Left ventricle myocardium superior (tissue), 1 donor: ENCODE data around the gene CEACAM4. TPM values are rescaled to one million over a fixed set of nuclear protein-coding genes. Genes with fewer than 3 reads are reported as not detected.
"Not testable (repeated sequence)": the region's sequence is repeated elsewhere in the genome, so short reads cannot be mapped to it uniquely, and the experiment has no call there.

Experiments
- ATAC-seq: fragments of 200-7000 bp; cut with Tn5 transposase; one replicate; pipeline ENCODE4 v1.9.1; 2020; ENCODE audit warnings: mild to moderate bottlenecking, moderate library complexity
- DNase-seq: peaks from one replicate; pipeline ENCODE4 v3.0.0-alpha.2; 2020
- intact Hi-C: fragments of 100-400 bp; cut with micrococcal nuclease; formaldehyde crosslinking; loops from one replicate; pipeline ENCODE4 v1.11.0; 2022
- total RNA-seq: library from RNA; stranded (reverse); fragmentation: NEBNext Ultra II Directional; extraction: Animal tissue kit (Norgen Biotek cat#: 25700); gene quantifications from one replicate; pipeline ENCODE4 v1.2.1, GENCODE V29; 2021
- donor health status: DM: no; HTN: yes; CAD: no; lungs with severe emphysema.

The CEACAM4 gene
- total RNA-seq, 1 donor from 2014 or later: 0.52 TPM

GRCh38 chr19:41587838-41588210 is 39.0 kb downstream of the CEACAM4 start:
- intact Hi-C loops: no loop called here
- DNase-seq (no peak), ATAC-seq (no peak)

- intact Hi-C loops: no loop called here
- no peak for ATAC-seq
Measured at GRCh38 chr19:41587101-41587837, 39.6 kb downstream of the CEACAM4 start.

GRCh38 chr19:41586064-41586463 is 40.8 kb downstream of the CEACAM4 start:
- DNase-seq: no peak
- ATAC-seq: no peak
- intact Hi-C loops: no loop called here

More at GRCh38 chr19:41587101-41587837, 39.6 kb downstream of the CEACAM4 start:
- no peak for DNase-seq

GRCh38 chr19:41584931-41585330 is 41.9 kb downstream of the CEACAM4 start:
- DNase-seq (no peak), ATAC-seq (no peak)
- intact Hi-C loops: no loop called here

GRCh38 chr19:41584260-41584810 is 42.5 kb downstream of the CEACAM4 start:
- intact Hi-C loops: no loop called here
- no peak for ATAC-seq

GRCh38 chr19:41582577-41583182 is 44.2 kb downstream of the CEACAM4 start:
- intact Hi-C loops, ATAC-seq, DNase-seq: not testable (repeated sequence)

More at GRCh38 chr19:41584260-41584810, 42.5 kb downstream of the CEACAM4 start:
- DNase-seq: no peak

GRCh38 chr19:41581068-41581467 is 45.8 kb downstream of the CEACAM4 start:
- DNase-seq, intact Hi-C loops, ATAC-seq: not testable (repeated sequence)

- ATAC-seq: no peak
- no peak for DNase-seq
- intact Hi-C loops: no loop called here
Measured at GRCh38 chr19:41578886-41579285, 48.0 kb downstream of the CEACAM4 start.

- intact Hi-C loops: no loop called here
- DNase-seq (no peak), ATAC-seq (no peak)
Measured at GRCh38 chr19:41577833-41578232, 49.0 kb downstream of the CEACAM4 start.

GRCh38 chr19:41577144-41577830 is 49.6 kb downstream of the CEACAM4 start:
- ATAC-seq: no peak
- DNase-seq: no peak
- intact Hi-C loops: no loop called here

GRCh38 chr19:41575998-41576397 is 50.9 kb downstream of the CEACAM4 start, which contains the start of gene CEACAM21:
CEACAM21 (plus strand) TSS chr19:41576166; CDS start chr19:41576275, 109 bp downstream.
- ATAC-seq: peak; percentile 91
- DNase-seq: peak; percentile 64
- intact Hi-C loops: no loop called here

GRCh38 chr19:41570639-41571112 is 56.2 kb downstream of the CEACAM4 start:
- intact Hi-C loops: no loop called here
- DNase-seq: peak; percentile 92
- peak; percentile 91 for ATAC-seq

- intact Hi-C loops: no loop called here
- no peak for ATAC-seq
- DNase-seq: no peak
Measured at GRCh38 chr19:41570179-41570578, 56.7 kb downstream of the CEACAM4 start.

- no peak for DNase-seq
- intact Hi-C loops: loop anchor here (10.0 kb wide), 1 partner anchor 115 kb away; no protein-coding TSS in a partner anchor
- ATAC-seq: no peak
Measured at GRCh38 chr19:41569481-41570150, 57.3 kb downstream of the CEACAM4 start.

Other genes starting within 250 kb of the CEACAM4 start
- gene EXOSC5, start 229.7 kb downstream of the CEACAM4 start, total RNA-seq: 14.4 TPM
- 49.2 TPM for gene BCKDHA, start 229.3 kb downstream of the CEACAM4 start, total RNA-seq
- 12.4 TPM for gene B3GNT8, start 199.7 kb downstream of the CEACAM4 start, total RNA-seq
- 111 TPM for gene DMAC2, start 187.2 kb downstream of the CEACAM4 start, total RNA-seq
- gene ERICH4, start 183.9 kb downstream of the CEACAM4 start, total RNA-seq: not detected
- 0.99 TPM for gene CEACAM21, start 50.9 kb downstream of the CEACAM4 start, total RNA-seq
- not detected for gene CEACAM7, start 61.2 kb upstream of the CEACAM4 start, total RNA-seq
- not detected for gene CEACAM5, start 81.6 kb upstream of the CEACAM4 start, total RNA-seq
- not detected for gene CEACAM6, start 128.5 kb upstream of the CEACAM4 start, total RNA-seq
- 0.32 TPM for gene CEACAM3, start 169.5 kb upstream of the CEACAM4 start, total RNA-seq
- not detected for gene LYPD4, start 217.6 kb upstream of the CEACAM4 start, total RNA-seq
- gene DMRTC2, start 218.0 kb upstream of the CEACAM4 start, total RNA-seq: not detected
- 559 TPM for gene RPS19, start 233.2 kb upstream of the CEACAM4 start, total RNA-seq